CD4-positive, alpha-beta T cell treated with Interleukin-4 for 4 hours (primary cell): ENCODE data around the gene IGF2BP1.

Experiments
- DNase-seq: peaks from one replicate; pipeline ENCODE4 v3.0.0-alpha.2; 2020

The IGF2BP1 gene

DNA sequence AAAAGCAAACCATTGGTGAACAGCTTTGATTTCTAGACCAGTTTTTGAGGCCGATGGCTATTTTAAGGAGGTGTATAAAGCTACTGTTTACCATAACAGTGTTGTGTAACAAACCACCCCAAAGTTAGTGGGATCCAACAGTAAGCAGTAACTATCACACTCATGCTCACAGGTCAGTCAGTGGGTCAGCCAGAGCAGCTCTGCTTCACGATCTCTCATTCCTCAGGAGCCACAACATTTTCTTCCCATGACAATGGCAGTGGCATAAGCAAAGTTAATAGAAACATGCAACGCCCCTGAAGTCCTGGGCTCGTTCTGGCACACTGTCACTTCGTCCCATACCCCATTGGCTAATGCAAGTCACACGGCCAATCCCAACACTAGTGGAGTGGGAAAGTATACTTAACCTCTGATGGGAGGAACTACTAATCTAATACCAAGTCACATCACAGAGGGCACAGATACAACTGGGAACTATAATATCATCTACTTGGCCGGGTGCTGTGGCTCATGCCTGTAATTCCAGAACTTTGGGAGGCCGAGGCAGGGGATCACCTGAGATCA, 107.4 kb downstream of the IGF2BP1 start:
- no peak for DNase-seq
